Measurements from ENCODE around the gene TMEM134.
"Not testable (repeated sequence)": the region's sequence is repeated elsewhere in the genome, so short reads cannot be mapped to it uniquely, and the experiment has no call there.

GRCh38 chr11:67511558-67511957 is 42.5 kb upstream of the TMEM134 start:
- not testable (repeated sequence) for TF ChIP-seq CTCF (conservative IDR thresholded peaks at IDR 0.05; ENCODE audit: low read length); EZH2phosphoT487 (IDR thresholded peaks at IDR 0.05; ENCODE audit: borderline replicate concordance, low read depth, low read length)

All from OCI-LY7 (cell line).